Measurements from ENCODE around the gene MTMR12. TPM values are rescaled to one million over a fixed set of nuclear protein-coding genes. Genes with fewer than 3 reads are reported as not detected.
"Not testable (repeated sequence)": the region's sequence is repeated elsewhere in the genome, so short reads cannot be mapped to it uniquely, and the experiment has no call there.

MTMR12 gene
- total and polyA plus RNA-seq, 2 of the 13 experiments (the other 11 are each of a cell fraction or from before 2014, with no cell fraction given), result 23.4 to 36.6 TPM

DNA sequence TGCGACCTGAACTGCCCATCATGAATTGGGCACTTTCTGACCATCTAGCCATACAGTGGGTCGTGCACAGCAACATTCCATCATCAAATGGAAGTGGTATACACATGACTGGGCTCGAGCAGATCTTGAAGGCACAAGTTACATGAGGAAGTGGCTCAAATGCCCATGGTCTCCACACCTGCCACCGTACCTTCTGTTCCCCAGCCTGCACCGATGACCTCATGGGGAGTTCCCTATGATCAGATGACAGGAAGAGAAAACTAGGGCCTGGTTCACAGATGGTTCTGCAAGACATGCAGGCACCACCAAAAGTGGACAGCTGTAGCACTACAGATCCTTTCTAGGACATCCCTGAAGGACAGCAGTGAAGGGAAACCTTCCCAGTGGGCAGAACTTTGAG, 21.8 kb downstream of the MTMR12 start:
- intact Hi-C loops (cut with micrococcal nuclease; ENCODE audit: unreplicated experiment), result no loop called here
- H3K79me2 ChIP-seq (ENCODE audit: insufficient read depth, low read length), result peaks cover 92% of the 10 kb centered on the region
- no peak overlapping the region for H3K4me3 ChIP-seq (replicated peaks in 1 of 3; ENCODE audit: insufficient read depth in 1 of 3, low read depth in 2 of 3, low read length in 3 of 3)
- no peak overlapping the region for H2AFZ ChIP-seq (ENCODE audit: low read length)
- FAIRE-seq (no peak), DNase-seq (ENCODE audit: low spot score) (no peak), ATAC-seq (no peak)
- peaks cover 14 to 47% of the 10 kb centered on the region in 2 experiments for H3K36me3 ChIP-seq (replicated peaks in 1 of 2; ENCODE audit: control insufficient read depth in 1 of 2, insufficient read depth in 2 of 2, low read length in 2 of 2)
- no peaks in the 10 kb centered on the region for H3K27me3 ChIP-seq (ENCODE audit: control insufficient read depth in 1 of 2, insufficient read depth in 2 of 2, low read length in 2 of 2)
- H3K4me1 ChIP-seq (ENCODE audit: insufficient read depth, low read length), result peaks cover 49% of the 10 kb centered on the region
- BruUV-seq (replicated peaks), result no TSS peak
- no peak overlapping the region for H3K4me2 ChIP-seq (ENCODE audit: low read depth, low read length)
- no peak overlapping the region for H3K9ac ChIP-seq (ENCODE audit: insufficient read depth, low read depth, low read length)
- peaks cover 14% of the 10 kb centered on the region for H4K20me1 ChIP-seq (ENCODE audit: insufficient read depth, low read length)
- TF ChIP-seq ZSCAN12 (CRISPR knock-in tag; IDR thresholded peaks at IDR 0.05), result no peak
- no peak for TF ChIP-seq ZEB1 (IDR thresholded peaks at IDR 0.05; ENCODE audit: insufficient replicate concordance, low read depth)
- no peak for TF ChIP-seq SYNCRIP (IDR thresholded peaks at IDR 0.05; ENCODE audit: insufficient read depth, low read depth, low read length)
- no peak for TF ChIP-seq ZNF616 (CRISPR knock-in tag; IDR thresholded peaks at IDR 0.05; ENCODE audit: low read depth)
- TF ChIP-seq NFE2L2 (IDR thresholded peaks at IDR 0.05; ENCODE audit: low read length), result no peak
- no peak for TF ChIP-seq ZNF749 (CRISPR knock-in tag; IDR thresholded peaks at IDR 0.05; ENCODE audit: borderline replicate concordance)
- TF ChIP-seq GFI1 (CRISPR knock-in tag; IDR thresholded peaks at IDR 0.05; ENCODE audit: borderline replicate concordance), result no peak
- TF ChIP-seq, protein P1, sequence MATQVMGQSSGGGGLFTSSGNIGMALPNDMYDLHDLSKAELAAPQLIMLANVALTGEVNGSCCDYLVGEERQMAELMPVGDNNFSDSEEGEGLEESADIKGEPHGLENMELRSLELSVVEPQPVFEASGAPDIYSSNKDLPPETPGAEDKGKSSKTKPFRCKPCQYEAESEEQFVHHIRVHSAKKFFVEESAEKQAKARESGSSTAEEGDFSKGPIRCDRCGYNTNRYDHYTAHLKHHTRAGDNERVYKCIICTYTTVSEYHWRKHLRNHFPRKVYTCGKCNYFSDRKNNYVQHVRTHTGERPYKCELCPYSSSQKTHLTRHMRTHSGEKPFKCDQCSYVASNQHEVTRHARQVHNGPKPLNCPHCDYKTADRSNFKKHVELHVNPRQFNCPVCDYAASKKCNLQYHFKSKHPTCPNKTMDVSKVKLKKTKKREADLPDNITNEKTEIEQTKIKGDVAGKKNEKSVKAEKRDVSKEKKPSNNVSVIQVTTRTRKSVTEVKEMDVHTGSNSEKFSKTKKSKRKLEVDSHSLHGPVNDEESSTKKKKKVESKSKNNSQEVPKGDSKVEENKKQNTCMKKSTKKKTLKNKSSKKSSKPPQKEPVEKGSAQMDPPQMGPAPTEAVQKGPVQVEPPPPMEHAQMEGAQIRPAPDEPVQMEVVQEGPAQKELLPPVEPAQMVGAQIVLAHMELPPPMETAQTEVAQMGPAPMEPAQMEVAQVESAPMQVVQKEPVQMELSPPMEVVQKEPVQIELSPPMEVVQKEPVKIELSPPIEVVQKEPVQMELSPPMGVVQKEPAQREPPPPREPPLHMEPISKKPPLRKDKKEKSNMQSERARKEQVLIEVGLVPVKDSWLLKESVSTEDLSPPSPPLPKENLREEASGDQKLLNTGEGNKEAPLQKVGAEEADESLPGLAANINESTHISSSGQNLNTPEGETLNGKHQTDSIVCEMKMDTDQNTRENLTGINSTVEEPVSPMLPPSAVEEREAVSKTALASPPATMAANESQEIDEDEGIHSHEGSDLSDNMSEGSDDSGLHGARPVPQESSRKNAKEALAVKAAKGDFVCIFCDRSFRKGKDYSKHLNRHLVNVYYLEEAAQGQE (IDR thresholded peaks at IDR 0.05; ENCODE audit: borderline replicate concordance in 1 of 2, low read depth in 1 of 2, low read length in 2 of 2), result no peak
- TF ChIP-seq RCOR2 (CRISPR knock-in tag; IDR thresholded peaks at IDR 0.05), result no peak
- no peaks in the 10 kb centered on the region for H3K9me3 ChIP-seq (ENCODE audit: low read length)
- in situ Hi-C loops (cut with HindIII; ENCODE audit: extremely low pct_ligation_motif_present, low pct_unique_long_range_greater_than_20kb), result no loop called here
- ChIA-PET CTCF (ENCODE audit: low intra/inter-chr PET ratio, low total read pairs) (no interaction called here), POLR2A (no interaction called here)
- WGBS (ENCODE audit: low lambda C conversion rate), result 92% methylated on average over 4 of the region's 5 CpGs
- no peak overlapping the region for H3K27ac ChIP-seq (ENCODE audit: extremely low read length, insufficient read depth, low read length)

DNA sequence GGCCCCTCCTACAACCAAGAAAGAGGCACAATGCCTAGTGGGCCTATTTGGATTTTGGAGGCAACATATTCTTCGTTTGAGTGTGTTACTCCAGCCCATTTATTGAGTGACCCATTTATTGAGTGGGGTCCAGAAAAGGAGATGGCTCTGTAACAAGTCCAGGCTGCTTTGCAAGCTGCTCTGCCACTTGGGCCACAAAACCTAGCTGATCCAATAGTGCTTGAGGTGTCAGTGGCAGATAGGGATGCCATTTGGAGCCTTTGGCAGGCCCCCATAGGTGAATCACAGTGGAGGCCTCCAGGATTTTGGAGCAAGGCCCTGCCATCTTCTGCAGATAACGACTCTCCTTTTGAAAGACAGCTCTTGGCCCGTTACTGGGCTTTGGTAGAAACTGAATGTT, 22.2 kb downstream of the MTMR12 start:
- Histone ChIP-seq H3K36me3 (replicated peaks in 1 of 2; ENCODE audit: control insufficient read depth in 1 of 2, insufficient read depth in 2 of 2, low read length in 2 of 2) (peaks cover 14 to 43% of the 10 kb centered on the region in 2 experiments), H4K20me1 (ENCODE audit: insufficient read depth, low read length) (peaks cover 18% of the 10 kb centered on the region), H3K4me1 (ENCODE audit: insufficient read depth, low read length) (peaks cover 49% of the 10 kb centered on the region), H3K79me2 (ENCODE audit: insufficient read depth, low read length) (peaks cover 92% of the 10 kb centered on the region)
- CTCF ChIA-PET (ENCODE audit: low intra/inter-chr PET ratio, low total read pairs); H3K27me3 ChIP-seq (ENCODE audit: control insufficient read depth in 1 of 2, insufficient read depth in 2 of 2, low read length in 2 of 2); POLR2A ChIA-PET; FAIRE-seq; ATAC-seq; DNase-seq (ENCODE audit: low spot score); H3K27ac ChIP-seq (ENCODE audit: extremely low read length, insufficient read depth, low read length); in situ Hi-C loops (cut with HindIII; ENCODE audit: extremely low pct_ligation_motif_present, low pct_unique_long_range_greater_than_20kb); H3K4me2 ChIP-seq (ENCODE audit: low read depth, low read length); H2AFZ ChIP-seq (ENCODE audit: low read length); H3K4me3 ChIP-seq (replicated peaks in 1 of 3; ENCODE audit: insufficient read depth in 1 of 3, low read depth in 2 of 3, low read length in 3 of 3); BruUV-seq (replicated peaks); intact Hi-C loops (cut with micrococcal nuclease; ENCODE audit: unreplicated experiment); H3K9ac ChIP-seq (ENCODE audit: insufficient read depth, low read depth, low read length); H3K9me3 ChIP-seq (ENCODE audit: low read length): not testable (repeated sequence)
- WGBS (ENCODE audit: low lambda C conversion rate), result 100% methylated on average over 2 of the region's 3 CpGs

DNA sequence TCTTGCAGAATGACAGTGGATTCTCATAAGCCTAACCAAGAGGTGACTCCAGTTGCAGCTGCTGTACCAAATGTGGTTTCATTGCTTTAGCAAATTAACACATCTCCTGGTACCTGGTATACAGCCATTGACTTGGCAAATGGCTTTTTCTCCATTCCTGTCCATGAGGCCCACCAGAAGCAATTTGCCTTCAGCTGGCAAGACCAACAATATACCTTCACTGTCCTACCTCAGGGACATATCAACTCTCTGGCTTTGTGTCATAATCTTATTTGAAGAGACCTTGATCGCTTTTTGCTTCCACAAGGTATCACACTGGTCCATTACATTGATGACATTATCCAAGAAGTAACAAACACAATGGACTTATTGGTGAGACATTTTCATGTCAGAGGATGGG, 22.8 kb downstream of the MTMR12 start:
- FAIRE-seq; H2AFZ ChIP-seq (ENCODE audit: low read length); H3K9me3 ChIP-seq (ENCODE audit: low read length); DNase-seq (ENCODE audit: low spot score); in situ Hi-C loops (cut with HindIII; ENCODE audit: extremely low pct_ligation_motif_present, low pct_unique_long_range_greater_than_20kb); H3K4me3 ChIP-seq (replicated peaks in 1 of 3; ENCODE audit: insufficient read depth in 1 of 3, low read depth in 2 of 3, low read length in 3 of 3); intact Hi-C loops (cut with micrococcal nuclease; ENCODE audit: unreplicated experiment); POLR2A ChIA-PET; H3K9ac ChIP-seq (ENCODE audit: insufficient read depth, low read depth, low read length); H3K27ac ChIP-seq (ENCODE audit: extremely low read length, insufficient read depth, low read length); ATAC-seq; CTCF ChIA-PET (ENCODE audit: low intra/inter-chr PET ratio, low total read pairs); H3K27me3 ChIP-seq (ENCODE audit: control insufficient read depth in 1 of 2, insufficient read depth in 2 of 2, low read length in 2 of 2); H3K4me2 ChIP-seq (ENCODE audit: low read depth, low read length); BruUV-seq (replicated peaks): not testable (repeated sequence)
- Histone ChIP-seq H3K4me1 (ENCODE audit: insufficient read depth, low read length) (peaks cover 54% of the 10 kb centered on the region), H4K20me1 (ENCODE audit: insufficient read depth, low read length) (peaks cover 20% of the 10 kb centered on the region), H3K79me2 (ENCODE audit: insufficient read depth, low read length) (peaks cover 89% of the 10 kb centered on the region), H3K36me3 (replicated peaks in 1 of 2; ENCODE audit: control insufficient read depth in 1 of 2, insufficient read depth in 2 of 2, low read length in 2 of 2) (peaks cover 13 to 38% of the 10 kb centered on the region in 2 experiments)
- 100% methylated on average over 1 of the region's 1 CpG for WGBS (ENCODE audit: low lambda C conversion rate)

All from HepG2 (cell line).